G401 (cell line): ENCODE data around the gene RETREG2. TPM values are rescaled to one million over a fixed set of nuclear protein-coding genes. Genes with fewer than 3 reads are reported as not detected.
A peak's percentile ranks its signal among the peaks of the same experiment; 100 is the strongest.

Experiments
- DNase-seq: peaks from one replicate; pipeline ENCODE4 v3.0.0-alpha.2; 2015; ENCODE audit warnings: low spot score
- in situ Hi-C: cut with HindIII; loops from 2 replicates; pipeline ENCODE4 v1.10.0; 2016; ENCODE audit warnings: low sequenced_read_pairs, mixed read lengths
- total RNA-seq: library from RNA; depleted of rRNA; stranded (reverse); fragments of >200 nt; shearing (Covaris generic); gene quantifications from 2 replicates; pipeline ENCODE4 v1.2.3, GENCODE V29; 2014

RETREG2 gene
- total RNA-seq, 1 experiment from 2014 or later, result 55.4 TPM

DNA sequence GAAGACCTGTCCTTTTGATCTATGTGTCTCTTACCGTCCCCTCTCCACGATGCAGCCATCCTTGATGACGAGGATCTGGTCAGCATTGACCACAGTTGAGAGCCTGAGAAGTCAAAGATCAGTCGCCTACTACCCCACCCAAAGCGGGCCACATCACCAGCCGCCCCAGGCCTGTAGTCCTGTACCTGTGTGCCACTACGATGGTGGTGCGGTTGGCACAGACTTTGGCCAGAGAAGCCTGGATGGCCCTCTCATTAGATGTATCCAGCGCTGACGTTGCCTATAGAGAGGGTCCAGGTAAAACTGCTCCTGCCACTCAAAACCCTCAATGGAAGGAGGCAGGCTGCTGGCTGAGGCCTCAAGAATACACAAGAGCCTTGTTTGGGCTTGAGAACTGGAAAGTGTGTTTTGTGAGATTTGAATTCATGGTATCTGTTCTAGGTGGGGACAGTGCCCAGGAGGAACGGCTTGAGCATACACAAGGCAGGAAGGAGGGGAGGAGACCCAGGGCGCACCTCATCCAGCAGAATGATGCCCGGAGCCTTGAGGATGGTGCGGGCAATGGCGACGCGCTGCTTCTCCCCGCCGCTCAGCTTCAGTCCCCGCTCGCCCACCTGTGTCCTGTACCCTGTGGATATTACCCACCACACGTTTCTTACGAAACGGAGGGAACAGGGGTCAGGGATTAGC lies 32.3 kb downstream of the RETREG2 start:
- in situ Hi-C loops, result no loop called here
- no peak for DNase-seq

DNA sequence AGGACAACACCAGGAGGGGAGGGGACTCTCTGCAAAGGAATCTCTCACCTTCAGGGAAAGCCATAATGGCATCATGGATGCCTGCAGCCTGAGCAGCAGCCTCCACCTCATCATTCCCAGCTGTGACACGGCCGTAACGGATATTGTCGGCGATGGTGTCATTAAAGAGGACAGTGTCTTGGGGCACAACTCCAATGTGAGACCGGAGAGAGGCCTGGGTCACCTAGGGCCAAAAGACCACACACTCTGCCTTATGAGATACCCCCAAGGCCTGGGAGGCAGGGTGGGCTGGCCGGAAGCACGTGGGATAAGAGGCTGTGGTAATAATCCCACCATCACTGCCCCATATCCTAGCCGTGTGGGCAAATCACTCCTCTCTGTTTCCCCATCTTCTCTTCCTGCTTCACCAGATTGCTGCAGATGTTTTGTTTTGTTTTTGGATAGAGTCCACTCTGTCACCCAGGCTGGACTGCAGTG lies 32.8 kb downstream of the RETREG2 start:
- in situ Hi-C loops, result no loop called here

DNA sequence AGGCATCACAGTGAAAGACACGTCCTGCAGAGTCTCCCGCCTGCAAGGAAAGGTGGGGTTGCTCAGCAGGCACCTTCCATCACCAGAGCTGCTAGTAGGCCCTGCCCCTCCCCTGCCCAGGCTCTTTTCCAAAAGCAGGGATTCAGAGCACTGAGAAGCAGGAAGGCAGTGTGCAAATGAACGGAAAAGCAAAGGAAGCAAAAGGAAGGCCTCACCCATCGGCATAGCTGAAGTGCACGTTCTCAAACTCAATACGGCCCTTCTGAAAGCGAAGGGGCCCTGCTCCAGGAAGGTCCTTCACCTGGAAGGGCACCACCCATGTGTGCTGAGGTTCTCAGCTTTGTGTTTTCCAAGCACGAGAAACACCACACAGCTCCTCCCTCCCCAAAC lies 34.9 kb downstream of the RETREG2 start:
- in situ Hi-C loops, result no loop called here
- DNase-seq, result no peak

More for the DNA sequence above, 32.8 kb downstream of the RETREG2 start:
- DNase-seq, result no peak

DNA sequence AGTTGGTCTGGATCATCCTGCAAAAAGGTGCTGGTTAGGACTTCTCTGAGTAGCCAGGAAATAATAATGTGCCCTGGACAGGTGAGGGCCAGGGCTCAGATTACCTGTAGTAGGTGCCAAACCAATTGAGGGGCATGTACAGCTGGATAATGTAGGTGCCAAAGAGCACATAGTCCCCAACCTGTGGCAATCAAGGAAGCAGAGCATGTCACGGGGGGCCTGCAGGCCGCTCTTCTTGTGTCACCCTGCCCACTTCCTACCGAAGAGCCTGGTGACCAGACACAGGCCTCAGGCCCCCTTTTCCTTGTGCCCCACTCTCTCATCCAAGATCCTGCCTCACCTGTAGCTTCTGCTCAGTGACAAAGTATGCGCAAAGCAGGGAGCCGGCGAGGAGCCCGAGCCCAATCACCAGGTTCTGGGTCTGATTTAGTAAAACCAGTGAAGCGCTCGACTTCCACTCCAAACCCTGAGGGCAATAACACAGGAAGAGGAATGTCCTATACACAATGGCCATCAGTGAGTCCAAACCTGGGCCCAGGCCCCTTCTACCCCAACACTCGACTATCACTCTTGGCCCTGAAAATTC lies 35.5 kb downstream of the RETREG2 start:
- no peak for DNase-seq
- in situ Hi-C loops, result no loop called here

DNA sequence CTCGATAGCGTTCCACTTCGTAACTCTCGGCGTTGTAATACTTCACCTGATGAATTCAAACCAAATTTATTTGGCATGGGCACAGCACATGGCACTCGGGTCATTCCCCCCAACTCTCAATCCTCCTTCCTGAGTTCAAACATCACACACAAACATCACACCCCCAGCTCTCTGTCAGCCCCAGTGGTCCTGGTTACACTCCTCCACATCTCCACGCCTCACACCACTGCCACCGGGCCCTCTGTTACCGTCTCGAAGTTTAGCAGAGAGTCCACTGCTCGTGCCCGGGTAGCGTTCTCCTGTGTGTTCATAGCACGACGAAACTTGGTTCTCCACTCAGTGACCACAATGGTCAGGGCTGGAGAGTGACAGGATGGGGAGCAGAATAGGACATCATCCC lies 36.1 kb downstream of the RETREG2 start:
- DNase-seq, result no peak
- in situ Hi-C loops, result no loop called here

DNA sequence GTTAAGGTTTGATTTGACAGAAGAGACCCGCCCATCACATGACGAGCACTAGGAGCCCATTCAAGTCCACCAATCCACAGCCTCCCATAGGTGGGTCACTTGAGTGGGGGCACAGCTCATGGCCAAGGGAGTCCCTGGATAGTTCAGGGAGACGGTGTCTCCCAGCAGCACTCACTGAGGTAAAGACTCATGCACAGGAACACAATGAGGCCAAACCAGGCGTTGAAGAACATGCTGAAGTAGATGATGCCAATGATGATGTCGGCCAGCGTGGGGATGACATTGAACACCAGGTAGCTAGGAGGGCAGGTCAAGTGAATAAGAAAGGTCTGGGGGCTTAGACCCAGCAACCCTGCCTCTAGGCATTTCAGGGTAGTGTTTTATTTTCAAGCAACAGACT lies 36.7 kb downstream of the RETREG2 start:
- DNase-seq, result no peak
- in situ Hi-C loops, result no loop called here

DNA sequence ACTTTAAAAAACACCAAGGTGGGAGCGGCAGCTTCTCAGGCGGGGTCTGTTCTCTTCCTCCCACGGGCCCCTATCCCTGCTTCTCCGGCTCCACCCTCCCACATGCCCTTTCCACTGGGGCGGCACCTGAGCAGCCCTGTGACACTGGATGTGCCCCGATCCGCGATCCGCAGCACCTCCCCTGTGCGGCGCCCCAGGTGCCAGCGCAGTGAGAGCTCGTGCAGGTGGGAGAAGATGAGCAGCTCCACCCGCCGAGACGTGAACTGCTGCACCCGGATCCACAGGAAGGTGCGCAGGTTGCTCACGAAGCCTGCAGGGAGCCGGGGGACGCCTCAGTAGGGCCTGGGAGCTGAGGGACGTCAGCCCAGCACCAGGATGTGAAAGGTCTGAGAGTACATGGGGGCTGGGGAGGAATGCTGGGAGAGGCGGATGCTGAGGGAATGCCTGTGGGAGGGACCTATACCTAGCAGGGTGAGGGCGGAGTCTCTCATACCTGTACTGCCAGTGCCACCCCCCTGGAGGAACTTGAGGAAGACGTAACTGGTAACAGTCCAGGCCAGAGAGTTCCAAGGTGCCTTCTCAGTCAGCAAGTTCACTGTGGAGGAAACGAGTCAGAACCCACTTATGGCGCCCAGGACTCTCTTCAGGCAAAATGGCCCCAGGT lies 37.9 kb downstream of the RETREG2 start:
- no peak for DNase-seq
- in situ Hi-C loops, result no loop called here

DNA sequence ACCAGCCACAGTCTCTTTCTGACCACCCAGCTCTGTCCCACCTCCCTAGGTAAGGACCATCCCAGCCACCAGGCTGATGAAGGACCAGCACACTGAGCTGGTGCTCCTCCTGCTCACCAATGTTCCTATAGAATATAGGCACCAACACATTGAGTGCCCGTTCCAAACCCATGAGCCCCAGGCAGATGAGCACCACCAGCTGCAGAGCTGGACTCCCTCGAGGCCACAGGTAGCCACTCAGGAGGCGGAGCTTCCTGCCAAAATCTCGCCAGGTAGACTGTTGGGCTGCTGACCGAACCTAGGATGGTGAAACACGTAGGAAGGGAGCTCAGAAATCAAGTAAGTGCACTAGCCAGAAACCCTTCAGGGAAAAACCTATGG lies 38.5 kb downstream of the RETREG2 start:
- in situ Hi-C loops, result no loop called here
- DNase-seq, result no peak

DNA sequence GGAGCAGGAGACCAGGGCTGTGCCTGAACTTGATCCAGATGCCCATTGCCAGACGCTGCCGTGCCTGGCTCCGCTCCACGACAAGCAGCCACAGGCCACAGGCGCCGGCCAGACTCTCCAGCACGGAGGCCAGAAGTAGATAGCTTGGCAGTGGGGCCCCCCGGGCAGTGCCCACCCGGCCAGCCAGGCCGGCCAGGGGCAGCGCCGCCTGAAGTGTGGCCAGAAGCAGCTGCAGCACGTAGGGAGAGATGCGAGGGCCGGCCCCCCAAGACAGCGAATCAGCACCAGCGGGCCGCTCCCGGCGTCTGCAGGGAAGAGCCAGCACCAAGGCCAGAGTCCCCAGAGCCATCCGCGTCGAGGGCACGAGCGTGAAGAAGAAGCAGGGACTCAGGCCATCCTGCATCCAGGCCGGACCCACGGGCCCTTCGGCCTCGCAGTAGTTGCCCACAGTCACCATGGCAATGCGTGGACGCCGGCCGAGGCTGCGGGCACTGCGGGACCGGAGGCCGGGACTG lies 40.2 kb downstream of the RETREG2 start:
- in situ Hi-C loops, result no loop called here
- no peak for DNase-seq

DNA sequence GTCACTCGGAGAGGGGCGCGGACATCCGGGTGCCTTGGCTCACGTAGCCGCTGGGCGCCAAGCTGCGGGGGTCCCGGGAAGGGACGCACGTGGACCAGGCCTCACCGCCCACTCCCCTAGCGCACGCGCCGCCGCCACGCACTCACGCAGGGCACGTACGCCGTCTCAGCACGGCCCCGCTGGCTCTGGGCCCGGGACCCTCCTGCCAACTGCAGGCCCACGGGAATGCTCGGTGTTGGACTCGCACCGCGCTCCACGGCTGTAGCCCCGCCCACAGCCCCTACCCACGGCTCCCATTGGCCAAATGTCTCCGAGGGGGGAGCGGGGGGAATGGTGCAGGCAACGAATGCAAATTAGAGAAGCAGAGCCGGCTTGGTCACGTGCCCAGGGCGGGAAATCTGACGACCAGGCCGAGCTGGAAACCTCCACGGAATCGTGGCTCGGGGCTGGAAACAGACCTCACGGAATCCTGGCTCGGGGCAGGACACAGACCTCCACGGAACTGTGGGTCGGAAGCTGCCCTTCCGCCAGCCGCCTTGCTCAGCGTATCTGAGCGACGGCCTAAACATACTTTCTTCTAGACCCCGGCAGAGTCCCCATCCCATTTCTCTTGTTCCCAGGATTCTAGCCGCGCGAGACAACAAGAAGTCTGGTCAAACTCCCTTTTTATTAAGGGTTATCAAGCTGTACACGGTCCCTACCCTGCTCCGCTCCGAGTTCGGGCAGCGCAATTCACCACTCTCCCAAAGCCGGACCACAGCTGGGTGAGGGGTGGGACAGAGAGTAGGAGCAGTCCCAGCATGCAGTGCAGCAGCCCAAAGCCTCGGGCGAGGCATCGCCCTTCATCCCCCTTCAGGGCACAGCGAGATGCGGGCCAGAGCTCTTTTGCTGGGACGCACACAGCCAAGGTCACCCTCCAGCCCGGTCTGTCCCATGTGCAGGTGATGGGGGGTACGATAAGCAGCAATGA lies 40.9 kb downstream of the RETREG2 start, which contains the start of gene ABCB6:
Gene ABCB6, minus strand, starts transcription at position 227 of the 970 bp plus-strand sequence. CDS start 285 bp downstream, outside the sequence.
- peak; percentile 93 for DNase-seq

DNA sequence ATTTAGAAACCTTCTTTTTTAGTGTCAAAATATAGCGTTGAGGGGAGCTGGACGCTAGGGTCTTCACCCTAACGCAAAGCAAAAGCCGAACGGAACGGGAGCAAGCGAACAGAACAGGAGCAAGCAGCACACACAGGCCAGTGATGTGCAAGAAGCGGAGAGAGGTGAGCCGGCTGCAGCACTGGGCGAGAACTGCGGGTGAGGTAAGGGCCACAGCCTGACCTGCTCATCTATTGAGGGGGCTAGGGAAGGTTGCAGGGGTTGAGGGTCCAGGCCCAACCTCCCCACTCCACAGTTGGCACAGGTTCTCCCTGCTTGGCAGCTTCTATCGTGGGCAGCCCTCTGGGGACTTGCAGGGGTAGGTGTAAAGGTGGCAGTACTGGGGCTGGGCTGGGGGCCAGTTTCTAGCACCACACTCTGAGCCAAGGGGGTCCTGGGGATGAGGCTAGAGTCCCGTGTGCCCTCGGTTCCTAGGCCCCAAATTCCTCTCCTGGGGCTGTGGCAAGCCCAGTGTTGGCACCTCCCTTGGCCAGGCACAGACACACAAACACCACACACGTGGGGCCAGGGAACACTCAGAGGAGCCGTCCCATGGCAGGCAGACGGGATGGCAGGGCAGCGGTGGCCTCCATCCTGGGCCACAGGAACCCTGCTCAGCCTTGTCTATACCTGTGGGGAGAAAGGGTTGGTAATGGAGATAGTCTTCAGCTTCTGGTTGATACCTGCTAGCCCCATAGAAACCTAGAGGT lies 41.9 kb downstream of the RETREG2 start:
- in situ Hi-C loops, result no loop called here
- DNase-seq, result no peak

More for the DNA sequence above, 40.9 kb downstream of the RETREG2 start, which contains the start of gene ABCB6:
- in situ Hi-C loops, result no loop called here

DNA sequence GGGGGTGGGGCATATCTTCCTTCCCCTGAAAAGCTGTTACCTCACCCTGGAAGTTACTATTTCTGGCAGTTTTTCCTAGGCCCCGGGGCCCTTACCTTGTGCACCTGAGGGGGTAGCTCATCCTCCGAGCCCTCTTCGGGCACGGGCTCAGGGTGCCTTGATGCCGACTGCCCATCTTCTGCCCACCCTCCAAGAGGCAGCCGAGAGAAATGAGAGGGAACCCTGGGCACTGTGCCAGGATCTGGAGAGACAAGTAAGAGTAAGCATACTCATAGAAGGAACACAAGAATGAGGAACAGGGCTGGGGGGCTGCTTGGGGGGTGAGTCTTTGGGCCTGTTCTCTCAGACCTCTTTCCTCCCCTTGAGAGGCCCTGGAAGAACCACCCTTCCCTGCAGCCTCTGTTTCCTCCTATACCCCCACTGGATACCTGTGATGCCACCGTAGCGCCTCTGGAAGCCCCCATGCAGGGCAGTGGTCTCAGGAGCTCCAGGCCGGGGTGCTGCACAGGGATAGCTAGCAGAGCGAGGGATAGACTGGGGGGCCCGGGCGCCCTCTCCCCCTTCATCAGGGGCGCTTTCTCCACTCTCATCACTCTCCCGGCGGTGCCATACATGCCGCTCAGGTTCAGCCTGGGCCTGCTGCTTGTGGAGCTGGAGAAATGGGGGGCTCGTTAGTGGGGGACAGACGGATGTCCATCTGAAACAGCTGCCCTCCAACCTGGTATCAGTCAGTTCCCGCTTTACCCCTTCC lies 42.8 kb downstream of the RETREG2 start:
- no peak for DNase-seq
- in situ Hi-C loops, result no loop called here

DNA sequence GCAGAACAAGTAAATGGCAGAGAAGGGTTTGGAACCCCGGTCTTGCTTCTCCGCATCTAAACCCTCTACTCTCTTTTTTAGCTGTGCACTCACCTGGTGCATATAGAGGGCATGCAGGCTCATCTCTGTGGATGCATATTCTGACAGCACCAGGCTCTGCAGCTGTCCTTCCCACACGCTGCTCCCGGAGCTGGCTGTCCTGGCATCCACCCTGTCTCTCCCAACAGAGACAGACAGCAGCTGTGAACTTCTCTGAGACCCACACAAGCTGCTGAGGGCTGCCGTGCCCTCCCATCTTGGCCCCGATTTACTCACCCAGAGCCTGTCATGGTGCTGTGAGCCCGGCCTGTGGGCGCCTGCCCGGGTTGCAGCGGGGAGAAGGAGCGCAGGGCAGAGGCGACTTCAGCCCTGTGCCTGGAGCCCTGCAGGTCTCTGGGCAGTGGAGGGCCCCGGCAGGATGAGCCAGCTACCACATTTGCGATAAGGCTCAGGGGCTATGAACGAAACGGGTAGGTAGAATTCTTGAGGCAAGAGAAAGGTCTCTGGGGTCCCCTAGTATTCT lies 44.0 kb downstream of the RETREG2 start:
- no peak for DNase-seq
- in situ Hi-C loops, result no loop called here

DNA sequence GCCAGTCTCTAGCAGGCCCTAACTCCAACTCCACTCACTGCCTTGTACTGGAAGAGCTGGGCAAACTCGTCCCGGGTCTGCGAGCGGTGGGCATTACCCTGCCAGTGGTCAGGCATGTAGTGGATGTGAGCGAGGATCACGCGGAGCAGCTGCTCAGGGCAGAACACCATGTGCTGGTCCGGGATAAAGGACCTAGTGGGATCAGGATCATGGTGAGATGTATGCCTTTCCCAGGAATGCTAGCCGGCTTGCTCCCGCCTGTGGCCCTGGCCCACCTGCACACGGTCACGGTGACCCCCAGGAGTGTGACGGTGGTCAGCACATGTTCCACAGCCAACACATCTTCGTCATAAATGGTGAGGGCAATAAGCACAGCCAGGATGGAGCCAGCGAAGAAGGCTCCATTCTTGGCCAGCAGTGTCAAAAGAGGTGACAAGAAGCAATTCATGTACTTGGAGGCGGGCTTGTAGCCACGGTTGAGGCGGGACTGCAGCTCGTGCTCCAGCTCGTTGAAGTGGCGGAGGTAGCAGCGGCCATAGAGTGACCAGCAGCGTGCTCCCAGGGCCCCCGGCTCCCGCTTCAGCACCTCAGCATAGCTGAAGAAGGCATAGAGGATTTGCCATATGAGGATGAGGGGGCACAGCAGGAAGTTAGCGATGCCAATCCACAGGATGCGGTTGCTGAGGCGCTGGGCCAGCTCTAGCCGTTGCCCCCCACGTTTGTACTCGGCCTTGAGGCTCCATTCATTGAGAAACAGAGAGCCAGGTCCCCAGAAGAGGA lies 45.9 kb downstream of the RETREG2 start:
- DNase-seq, result no peak
- in situ Hi-C loops, result no loop called here

DNA sequence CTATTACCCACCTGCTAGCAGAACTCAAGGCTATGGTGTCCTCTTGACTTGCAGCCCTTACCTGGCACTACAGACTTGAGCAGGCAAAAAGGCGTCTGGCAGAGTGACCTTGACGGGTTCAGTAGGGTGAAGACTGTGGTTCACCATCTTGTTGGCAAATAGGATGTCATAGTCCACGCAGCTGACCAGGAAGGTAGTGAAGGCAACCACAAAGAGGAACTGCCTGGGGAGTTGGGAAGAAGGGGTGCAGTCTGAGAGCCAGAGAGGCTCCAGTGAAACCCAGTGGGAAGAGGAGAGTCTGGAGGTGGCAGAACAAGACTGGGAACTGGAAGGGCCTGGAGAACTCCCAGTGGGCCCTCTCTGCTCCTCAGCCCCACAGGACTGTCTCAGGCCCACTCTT lies 47.3 kb downstream of the RETREG2 start:
- no peak for DNase-seq
- in situ Hi-C loops, result no loop called here

DNA sequence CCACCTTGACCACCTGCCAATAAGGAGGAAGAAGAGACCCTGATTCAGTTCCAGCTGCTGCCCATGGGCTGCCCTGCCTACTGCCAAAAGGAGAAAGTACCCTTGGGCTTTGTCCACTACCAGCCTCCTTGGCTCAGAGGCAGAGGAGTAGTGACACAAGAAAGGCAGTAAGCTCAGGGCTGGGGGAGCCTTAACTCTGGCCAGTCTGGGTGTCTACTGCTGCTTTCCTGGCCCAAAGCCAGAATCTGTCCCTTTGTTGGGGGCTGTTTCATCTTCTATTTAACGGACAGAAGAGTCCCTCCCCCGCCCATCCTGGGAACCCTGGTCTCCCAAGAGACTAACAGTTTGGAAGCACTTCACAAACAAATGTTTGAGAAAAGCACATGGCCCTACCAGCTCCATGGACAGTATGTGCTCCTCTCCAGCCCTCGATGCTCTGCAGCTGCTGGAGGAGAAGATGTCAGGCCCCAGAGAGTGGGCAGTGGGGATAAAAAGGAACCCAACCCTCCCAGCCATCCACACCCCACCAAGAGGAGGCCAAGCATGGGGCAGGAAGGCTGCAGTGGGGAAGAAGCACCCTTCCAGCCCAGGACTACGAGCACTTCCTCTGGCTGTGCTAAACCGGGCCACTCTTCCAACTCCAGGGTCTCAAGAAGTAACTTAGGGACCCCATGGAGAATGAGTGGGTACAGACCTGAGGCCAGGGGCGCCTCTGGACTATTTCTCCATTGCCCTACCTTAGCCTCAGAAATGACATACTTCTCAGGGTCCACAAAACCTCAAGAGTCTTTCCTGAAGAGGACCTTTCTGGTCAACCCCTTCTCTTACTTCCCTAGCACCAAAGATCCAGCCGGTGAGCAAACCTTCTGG lies 50.2 kb downstream of the RETREG2 start:
- in situ Hi-C loops, result no loop called here
- DNase-seq, result no peak
